AML-193 (cell line): Measurements from ENCODE around the gene MICAL3.
A peak's percentile ranks its signal among the peaks of the same experiment; 100 is the strongest.

ENCODE experiments used
- DNase-seq, 2 experiments: peaks; one replicate each; lab custom pipeline; 2025; lab: John Stamatoyannopoulos, UW

MICAL3 gene

DNA sequence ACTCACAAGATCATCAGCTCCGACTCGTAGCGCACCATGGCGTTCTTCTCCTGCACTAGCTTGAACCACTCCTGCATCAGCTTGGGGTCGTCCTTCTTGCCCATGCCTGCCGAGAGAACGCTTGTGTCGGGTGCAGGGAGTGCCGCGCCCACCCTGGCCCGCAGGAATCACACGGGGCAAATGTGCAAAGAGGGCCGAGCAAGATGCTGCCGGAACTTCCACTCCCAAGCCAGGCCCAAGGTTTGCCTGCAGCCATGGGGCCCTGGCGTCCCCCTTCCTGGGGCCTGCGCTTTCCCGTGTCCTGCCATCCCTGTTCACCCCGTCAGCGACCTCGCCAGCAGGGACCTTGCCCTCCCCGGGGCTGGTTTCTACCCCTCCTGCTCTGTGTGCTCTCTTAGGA, 233.2 kb downstream of the MICAL3 start:
- DNase-seq = no peak

DNA sequence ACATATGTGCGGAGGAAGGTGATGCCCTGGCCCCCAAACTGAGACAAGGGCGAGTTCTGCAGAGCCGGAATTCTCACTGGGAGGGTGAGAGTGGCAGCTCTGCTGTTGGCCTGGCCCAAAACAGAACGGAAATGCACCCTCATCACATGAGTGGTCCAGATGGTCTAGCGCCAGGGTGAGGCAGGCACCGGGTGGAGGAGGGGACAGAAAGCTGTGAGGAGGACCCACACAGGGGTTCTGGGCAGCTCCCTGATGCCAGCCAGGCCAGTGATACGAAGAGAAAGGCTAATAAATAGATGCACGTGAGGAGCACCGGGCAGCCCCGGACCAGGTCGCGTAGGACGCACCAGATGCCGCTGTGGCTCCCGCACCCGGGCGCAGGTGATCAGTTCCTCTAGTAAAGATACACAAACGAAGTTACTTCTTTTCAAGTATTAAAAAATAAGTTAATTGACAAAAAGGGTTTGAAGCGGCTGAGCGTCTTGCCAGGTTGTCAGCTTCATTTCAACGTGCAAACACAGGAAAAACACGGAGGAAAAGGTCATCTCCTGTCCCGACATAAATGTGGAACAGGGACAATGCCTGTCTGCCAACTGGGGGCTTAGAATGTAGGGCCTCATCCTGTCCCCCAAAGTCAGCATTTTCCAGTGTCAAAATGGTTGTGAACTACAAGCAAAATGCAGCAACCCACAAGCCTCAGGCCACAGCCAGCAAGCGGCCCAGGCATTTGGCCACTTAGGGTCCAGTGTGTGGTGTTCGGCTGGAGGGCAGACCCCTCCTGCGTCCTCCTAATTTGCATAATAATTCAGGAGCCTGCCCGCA, 234.8 kb downstream of the MICAL3 start:
- no peak for DNase-seq

DNA sequence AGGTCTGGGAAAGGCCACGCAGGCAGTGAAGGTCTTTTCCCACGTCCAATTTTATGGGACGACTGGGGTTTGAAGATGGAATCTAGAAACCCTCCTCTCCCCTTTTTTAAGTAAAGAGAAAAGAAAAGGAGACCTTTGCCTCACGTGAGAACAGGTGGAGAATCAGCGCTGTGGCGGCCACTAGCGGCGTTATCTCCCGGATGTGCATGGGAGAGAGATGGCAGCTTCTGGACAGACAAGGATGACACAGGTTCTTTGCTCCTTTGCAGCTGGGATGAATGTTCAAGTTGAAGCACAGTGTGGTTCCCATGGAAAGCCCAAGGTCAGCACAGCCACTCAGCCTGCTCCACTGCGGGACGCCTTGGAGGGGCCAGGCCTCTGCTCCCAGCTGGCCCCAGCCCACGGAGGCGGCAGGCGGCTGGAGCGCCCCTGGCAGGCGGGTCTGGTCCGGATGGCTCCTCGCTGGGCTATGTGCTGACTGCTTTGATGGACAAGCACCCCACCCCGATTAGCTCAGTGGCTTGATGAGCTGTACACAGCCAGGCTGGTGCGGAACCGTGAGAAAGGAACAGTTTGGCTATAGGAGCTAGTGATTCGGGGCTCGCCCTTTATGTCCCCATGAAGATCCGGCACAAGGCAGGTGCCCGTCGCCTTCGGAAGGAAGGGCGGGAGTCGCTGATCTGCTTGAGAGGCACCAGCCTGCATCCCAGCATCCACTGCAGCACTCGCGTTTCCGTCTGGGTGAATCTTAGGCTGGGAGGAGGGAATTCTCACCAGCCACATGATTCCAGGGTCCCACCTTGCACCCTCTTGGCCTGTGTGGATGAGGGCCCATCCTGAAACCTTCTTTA, 235.6 kb downstream of the MICAL3 start:
- no peak for DNase-seq

DNA sequence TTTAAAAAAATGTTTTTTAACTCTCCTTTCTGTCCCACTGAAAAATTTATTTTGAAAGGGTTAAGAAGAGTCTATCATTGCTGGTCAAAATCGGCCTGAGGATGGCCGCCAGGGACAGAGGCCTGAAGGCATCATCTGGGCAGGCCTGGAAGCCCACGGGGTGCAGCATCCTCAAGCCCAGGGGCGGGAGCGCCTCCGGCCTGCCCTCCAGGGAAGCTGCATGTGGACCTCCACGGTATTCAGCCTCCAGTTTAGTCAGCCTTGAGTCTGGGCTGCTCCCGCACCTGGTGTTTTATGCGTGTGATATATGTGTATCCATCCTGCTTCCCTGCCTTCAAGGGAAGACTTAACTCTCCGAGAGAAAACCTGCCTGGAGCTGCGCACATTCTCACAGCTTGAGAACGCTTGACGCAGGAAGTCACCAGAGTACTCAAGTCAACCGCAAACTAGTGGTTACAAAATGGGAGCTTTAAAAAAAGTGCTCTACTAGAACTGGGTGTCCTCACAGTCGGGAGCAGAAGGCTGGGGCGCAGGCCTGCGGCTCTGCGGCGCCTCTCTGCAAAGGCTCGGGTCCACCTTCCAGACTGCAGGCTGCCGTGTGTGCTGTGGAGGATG, 236.5 kb downstream of the MICAL3 start:
- DNase-seq = no peak

DNA sequence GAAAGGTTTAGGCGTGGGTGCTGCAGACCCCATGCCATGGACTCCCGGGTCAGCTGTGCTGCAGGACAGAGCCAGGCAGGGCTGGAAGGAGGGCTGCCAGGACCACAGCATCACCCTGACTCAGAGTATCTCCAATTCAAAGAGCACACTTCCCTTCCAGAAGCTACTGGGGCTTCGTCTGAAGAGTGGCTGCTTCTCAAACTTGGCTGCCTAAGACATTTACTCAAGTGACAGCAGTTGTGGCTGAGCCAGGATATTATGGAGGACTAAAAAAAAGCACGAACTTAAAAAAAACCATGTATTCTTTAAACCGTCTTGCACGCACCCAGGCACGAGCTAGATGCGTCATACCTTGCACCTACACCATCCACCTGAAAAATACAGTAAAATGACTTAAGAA, 237.1 kb downstream of the MICAL3 start:
- DNase-seq = no peak

DNA sequence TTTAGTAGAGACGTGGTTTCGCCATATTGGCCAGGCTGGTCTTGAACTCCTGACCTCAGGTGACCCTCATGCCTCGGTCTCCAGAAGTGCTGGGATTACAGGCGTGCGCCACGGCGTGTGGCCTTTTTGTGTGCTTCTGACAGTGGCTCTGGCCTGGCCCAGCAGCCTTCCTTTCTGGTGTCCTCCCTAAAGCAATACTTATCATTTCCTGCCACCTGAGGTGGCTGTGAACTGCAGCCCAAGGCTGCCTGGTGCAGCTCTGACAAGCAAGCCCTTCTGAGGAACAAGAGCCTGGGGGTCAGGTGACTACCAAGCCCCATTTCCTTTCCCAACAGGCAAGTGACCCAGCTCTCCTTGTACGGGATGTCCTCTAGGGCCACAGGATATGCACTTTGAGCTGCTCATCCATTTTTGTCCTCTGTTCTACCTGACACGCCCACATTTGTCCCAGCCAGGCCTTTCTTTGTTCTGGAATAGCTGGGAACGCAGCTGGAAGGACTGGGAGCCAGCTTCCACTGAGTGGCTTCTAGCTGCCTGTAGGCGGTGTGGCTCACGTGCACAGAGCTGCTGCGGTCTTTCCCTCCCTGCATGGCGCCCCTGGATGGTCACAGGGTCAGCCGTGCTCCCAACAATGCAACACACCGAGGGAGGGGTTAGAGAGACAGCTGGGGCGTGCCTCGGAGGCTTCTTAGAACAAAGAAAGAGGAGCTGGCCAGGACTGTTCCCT, 237.8 kb downstream of the MICAL3 start:
- no peak for DNase-seq

DNA sequence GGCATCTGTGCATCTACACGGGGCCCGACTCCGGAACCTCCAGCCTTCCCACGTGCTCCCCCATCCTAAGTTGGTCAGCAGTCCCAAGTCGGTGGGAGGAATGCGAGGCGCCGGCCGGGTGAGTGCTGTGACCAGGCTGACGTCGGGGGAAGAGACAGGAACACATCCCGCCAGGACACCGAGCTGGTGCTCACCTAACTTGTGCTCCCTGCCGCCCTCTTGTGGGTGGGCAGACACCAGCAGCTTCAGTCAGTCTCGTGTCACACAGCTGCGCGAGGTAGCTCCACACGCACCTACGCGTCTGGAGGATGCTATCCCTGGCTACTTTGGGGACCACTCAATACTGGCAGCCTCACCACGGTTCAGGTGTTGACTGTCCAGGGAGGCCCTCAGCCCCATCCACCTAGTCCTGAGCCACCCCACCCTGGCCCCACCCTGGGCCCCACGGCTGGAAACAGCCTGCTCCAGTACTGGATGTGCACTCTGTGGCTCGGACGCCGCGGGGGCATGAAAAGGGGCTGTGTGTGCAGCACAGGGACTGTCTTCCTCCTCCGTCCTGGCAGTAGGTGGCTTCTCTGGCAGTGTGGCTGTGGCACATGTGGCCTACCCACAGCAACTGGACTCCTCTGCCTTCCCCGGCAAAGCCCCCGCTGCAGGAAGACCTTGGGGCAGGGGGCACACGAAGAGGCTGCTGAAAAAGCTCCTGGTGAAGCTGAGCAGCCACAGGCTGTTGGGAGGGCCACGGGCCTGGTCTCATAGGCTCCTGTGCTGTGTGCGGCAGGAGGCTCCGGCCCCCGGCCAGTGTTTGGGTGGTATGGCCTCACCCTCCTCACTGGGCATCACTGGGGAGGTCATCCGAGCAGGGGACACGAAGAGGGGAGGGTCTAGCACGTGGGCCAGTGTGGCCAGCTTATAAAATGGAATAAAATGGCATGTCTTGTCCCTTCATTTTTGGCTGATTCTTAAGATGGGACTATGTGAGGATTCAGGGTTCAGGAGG, 238.9 kb downstream of the MICAL3 start:
- peak; percentile 11 to 42 for DNase-seq

DNA sequence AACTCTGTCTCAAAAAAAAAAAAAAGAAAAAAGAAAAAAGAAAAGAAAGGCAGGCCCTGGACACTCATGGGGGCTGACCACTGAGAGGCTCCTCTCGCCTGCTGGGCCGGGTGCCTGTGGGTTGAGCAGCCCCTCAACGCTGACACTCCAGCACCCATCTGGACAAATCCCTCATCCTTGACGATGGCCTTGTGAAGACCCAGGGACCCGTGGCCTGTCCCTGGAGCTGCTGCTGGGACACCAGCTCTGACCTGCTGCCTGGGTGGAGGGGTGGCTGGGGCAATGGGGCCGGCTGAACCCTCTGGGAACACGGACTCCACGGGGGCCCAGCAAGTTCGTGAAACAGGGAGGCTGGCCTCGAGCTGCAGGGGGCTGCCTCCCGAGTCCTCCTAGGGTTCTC, 239.6 kb downstream of the MICAL3 start:
- DNase-seq = no peak

DNA sequence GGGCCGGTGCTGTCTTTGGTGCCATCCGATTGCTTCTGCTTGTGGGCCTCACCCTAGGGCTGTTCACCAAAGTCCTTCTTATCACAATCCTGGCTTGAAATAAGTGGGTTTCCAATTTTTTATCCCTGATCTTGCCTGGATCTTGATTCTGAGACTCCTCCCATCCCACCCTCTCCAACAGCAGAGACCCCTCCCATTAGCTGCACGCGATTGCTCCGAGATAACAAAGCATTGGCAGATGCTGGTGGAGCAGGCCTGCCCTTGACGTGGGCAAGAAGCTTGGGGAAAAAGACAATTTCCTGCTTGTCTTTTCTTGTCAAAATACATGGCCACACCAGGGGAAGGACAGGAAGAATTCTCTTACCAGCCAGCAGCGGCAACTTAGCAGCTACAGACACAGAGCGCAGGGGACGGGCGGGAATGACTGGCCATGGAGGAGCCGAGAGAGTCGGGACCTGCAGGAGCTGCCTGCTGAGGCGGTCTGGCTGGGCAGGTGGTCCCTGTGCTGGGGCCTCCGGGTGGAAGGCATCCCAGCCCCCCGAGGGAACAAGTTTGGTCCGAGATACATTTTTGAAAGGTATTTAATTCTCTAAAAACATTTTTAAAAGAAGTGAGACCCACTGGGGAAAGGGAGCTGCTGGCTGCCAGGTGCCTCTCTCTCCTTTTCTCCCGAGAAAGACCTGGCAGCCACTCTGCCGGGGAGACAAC, 240.4 kb downstream of the MICAL3 start:
- DNase-seq = no peak

DNA sequence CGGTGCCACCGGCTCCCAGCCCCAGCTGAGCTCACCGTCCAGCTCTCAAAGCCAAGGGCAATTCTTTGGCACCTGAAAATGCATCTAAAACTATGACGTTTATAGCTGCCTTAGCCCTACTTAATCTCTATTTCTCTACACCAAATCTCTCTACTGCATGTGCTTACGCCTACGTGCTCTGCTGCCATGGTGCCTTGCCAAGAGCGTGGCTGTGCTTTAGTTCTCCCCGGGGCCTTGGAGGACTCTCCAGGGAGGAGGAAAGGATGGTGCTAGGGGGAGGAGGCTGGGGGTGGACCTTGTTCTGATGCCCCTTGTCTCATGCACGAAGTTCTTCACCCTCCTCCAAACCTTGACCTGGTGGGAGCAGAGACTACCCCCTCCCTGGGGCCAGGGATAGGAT, 241.0 kb downstream of the MICAL3 start:
- DNase-seq = no peak

DNA sequence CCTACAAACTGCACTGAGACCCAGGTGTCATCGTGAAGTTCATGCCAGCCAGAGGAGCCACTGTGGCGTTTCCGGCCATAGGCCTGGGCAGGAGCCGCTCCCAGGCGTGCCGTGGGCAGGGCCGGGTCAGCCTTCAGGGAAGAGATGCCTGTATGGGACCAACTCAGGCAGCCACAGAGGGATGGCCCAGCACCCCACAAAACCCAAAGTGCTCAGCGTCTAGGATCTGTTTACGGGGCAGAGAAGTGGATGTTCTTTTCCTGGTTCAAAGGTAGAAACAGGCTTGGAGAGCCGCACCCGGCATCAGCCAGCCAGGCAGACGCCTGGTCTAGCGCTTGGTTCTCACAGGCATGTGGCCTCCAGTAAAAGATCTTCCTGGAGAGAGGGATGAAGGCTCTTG, 241.7 kb downstream of the MICAL3 start:
- DNase-seq = no peak

DNA sequence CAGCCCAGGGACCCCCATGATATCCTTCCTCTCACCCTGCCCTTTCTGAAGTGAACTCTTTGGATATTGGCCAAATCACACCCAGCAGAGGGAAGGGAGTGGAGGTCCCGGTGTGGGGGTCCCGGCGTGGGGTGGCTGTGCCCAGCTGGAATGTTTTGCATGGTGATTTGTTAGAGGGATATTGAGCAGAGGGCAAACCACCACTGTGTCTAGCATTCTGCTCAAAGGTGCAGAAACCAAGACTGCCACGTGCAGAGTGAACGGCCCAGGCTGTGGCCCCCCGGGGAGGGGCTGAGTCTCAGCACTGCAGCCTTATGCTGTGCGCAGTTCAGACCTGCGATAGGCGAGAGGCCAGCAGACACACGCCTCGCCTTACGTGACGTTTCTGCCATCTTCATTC, 242.2 kb downstream of the MICAL3 start:
- no peak for DNase-seq

DNA sequence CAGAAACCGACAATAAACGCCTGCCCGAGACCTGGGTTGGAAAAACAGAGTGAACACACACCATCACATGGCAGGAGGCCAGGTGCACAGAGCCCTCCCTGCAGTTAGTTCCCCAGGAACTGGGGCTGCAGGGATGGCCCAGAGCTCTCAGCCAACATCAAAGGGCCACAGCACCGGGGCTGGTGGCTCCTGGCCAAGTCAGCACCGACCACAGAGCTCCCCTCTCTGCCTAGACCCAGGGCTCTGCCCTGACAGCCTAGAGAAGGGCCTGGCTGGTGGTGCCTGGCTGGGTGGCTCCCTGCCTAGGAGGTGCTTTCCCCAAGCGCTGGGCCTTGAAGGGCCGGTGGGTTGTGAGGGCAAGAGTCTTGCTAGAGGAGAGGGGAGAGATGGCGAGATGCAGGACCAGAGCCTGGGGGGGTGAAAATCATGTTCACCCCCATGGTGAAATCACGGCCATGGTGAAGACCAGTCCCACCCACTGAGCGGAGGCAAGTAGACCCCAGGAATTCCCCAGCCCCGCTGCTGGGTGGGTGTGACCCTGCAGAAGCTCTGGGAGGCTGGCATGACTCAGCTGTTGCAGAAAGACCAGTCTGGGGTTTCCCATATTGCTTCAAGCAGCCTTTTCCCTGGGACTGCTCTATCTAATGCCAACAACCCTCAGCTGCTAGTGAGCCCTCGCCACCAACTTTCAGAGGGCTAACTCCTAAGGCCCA, 242.9 kb downstream of the MICAL3 start:
- DNase-seq = peak; percentile 7 to 18

DNA sequence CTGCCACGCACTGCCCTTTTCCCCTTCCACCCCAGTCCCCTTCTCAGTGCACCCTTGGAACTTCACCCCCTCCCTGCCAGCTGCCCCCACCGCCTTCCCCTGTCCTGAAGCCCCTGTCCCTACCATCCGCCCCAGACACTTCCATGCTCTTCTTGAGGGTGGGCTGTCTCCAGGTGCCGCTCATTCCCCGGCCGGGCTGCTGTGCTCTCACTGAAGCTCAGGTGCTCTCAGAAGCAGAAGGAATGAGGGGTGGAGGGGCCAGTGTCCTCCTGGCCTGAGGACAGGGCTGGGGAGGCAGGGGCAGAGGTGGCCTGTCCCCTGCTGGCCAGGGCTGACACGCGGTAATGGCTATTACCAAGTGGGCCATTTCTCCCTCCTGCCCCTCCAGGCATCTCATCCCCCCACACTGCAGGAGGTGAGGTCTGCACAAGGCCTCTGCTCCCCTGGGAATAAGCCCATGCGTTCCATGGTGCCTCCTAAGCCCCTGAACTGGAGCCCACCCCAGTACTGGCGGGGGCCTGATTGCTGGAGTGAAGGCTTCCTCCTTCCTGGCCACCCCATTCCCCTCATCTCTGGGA, 243.5 kb downstream of the MICAL3 start:
- no peak for DNase-seq

DNA sequence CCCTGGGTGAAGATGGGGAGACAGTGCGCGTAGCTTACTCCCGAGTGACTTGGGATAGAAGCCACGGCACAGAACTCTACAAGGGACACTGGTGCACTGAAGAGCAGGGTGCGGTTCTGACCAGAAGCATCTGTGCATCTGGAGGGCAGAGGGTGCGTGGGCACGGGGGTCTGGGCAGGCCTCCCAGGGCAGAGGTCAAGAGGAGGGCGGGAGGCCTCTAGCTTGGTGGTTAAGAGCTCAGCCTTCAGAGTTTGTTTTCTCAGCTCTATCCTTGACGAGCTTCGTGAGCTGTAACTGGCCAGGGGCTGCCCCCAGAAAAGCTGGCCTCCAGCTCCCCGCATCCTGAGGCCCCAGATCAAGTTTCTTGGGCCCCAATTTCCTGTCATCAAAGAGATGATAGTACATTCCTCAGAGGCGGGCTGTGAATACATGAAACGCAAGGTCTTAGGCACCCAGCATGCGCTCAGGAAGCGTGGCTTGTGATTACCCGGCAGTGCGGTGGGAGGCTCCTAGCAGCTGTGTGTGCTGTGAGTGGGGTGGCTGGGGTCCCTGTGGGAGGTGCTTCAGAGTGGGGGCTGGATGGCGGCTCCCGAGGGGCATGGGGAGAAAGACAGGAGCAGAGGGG, 244.1 kb downstream of the MICAL3 start:
- DNase-seq = no peak

DNA sequence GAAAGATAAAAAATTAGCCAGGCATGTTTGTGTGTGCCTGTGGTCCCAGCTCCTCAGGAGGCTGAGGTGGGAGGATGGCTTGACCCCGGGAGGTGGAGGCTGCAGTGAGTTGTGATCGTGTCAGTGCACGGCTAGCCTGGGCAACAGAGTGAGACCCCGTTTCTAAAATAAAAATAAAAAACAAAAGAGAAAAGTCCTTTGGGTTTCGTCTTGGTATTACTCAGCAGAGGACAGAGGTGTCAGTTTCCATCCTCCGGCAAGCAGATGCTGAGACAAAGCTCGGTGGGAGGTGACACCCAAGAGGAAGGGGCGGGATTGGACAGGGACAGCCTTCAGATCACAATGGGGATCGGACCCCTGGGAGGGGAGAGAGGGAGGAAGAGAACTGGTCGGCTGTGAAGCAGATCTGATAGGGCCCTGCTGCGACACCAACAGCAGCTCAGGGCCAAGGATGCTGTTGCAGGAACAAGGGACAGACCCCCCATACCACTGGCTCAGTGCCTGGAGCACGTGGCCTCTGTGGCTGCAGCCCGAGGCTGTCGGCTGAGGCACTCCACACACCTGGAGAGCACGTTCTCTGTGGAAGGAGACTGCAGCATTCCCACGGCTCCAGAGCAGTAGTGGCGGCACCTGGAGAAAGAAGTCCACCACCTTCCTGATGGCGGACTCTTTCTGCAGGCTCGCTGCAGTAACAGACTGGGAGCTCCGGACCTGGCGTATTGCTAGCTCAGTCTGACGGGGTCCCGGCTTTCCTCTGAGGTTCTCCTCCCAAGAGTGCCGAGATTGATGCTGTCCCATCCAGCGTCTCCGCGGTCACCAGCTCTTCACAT, 244.9 kb downstream of the MICAL3 start:
- no peak for DNase-seq

DNA sequence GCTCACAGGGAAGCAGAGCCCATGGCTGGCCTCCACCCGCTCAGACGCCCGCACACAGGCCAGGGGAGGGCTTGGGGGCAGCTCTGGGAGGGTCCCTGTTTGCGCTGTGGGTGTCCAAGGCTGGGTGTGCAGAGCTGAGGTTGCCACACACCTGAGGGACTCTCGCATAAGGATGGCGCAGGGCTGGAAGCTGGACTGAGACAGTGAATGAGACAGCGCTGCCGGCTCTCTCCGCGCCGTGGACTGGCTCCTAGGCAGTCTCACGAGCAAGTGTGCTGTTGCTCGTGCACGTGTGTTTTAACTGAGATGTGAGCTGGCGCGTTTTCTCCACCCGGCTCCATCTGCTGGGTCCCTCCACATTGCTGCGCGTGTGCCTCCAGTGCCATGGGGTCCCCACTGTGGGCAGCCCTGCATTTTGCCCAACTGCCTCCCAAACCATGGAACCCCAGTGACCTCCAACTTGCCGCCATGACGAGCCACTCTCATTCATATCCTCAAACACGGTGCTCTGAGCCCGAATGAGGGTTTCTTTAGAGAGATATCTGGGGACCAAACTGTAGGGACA, 245.9 kb downstream of the MICAL3 start:
- no peak for DNase-seq

DNA sequence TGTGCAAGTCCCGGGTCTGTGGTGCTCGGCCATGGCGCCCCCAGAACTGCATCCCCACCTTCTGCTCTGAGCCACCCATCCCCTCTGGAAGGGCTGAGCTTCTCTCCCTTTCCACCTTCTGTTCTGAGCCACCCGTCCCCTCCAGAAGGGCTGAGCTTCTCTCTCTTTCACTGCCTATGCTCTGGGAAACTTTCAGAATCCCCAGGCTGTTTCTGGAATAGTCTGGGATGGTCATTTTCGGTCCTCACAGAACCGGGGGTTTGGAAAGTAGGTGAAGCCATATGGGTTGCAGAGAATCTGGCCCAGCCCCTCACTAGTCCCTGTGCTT, 246.7 kb downstream of the MICAL3 start:
- DNase-seq = no peak
